ENCODE results near the gene PRKAB1.

Gene PRKAB1

GRCh38 chr12:119712721-119713120 is 44.8 kb downstream of the PRKAB1 start:
- no peak for DNase-seq (ENCODE audit: low read depth)

- DNase-seq (ENCODE audit: low read depth) = no peak
Measured at GRCh38 chr12:119713551-119714031, 45.7 kb downstream of the PRKAB1 start.

GRCh38 chr12:119714614-119715267 is 46.8 kb downstream of the PRKAB1 start:
- no peak for DNase-seq (ENCODE audit: low read depth)

GRCh38 chr12:119715268-119715620 is 47.3 kb downstream of the PRKAB1 start:
- DNase-seq (ENCODE audit: low read depth) = no peak

GRCh38 chr12:119718141-119718540 is 50.2 kb downstream of the PRKAB1 start:
- DNase-seq (ENCODE audit: low read depth) = no peak

- DNase-seq (ENCODE audit: low read depth) = no peak
Measured at GRCh38 chr12:119720349-119720748, 52.4 kb downstream of the PRKAB1 start.

GRCh38 chr12:119721306-119721705 is 53.4 kb downstream of the PRKAB1 start:
- DNase-seq (ENCODE audit: low read depth) = no peak

GRCh38 chr12:119725523-119725922 is 57.6 kb downstream of the PRKAB1 start:
- no peak for DNase-seq (ENCODE audit: low read depth)

- DNase-seq (ENCODE audit: low read depth) = no peak
Measured at GRCh38 chr12:119727600-119728443, 59.9 kb downstream of the PRKAB1 start.

GRCh38 chr12:119728444-119728745 is 60.5 kb downstream of the PRKAB1 start:
- DNase-seq (ENCODE audit: low read depth) = no peak

GRCh38 chr12:119729871-119730270 is 61.9 kb downstream of the PRKAB1 start:
- DNase-seq (ENCODE audit: low read depth) = no peak

- no peak for DNase-seq (ENCODE audit: low read depth)
Measured at GRCh38 chr12:119730381-119730780, 62.4 kb downstream of the PRKAB1 start.
